Mesenchymal stem cell (in vitro differentiated cells and primary cell): ENCODE data around the gene PABPN1.

ENCODE experiments used
- DNase-seq: peaks from one replicate; pipeline ENCODE4 v3.0.0-alpha.2; 2013
- H2AFZ ChIP-seq: one replicate; pipeline ENCODE4 v1.6.1; 2013; ENCODE audit warnings: low read depth, mild to moderate bottlenecking, control low read depth, inconsistent platforms, low read length, moderate library complexity
- H2AK5ac ChIP-seq: 2 replicates; pipeline ENCODE4 v1.6.1; 2013; ENCODE audit warnings: low read length, moderate library complexity, mild to moderate bottlenecking, inconsistent platforms; ENCODE audit not compliant: severe bottlenecking
- H2BK120ac ChIP-seq: one replicate; pipeline ENCODE4 v1.6.1; 2013; ENCODE audit warnings: low read depth, mild to moderate bottlenecking, inconsistent platforms, low read length, moderate library complexity
- H2BK12ac ChIP-seq, 2 experiments: one replicate each; pipeline ENCODE4 v1.6.1; 2013; ENCODE audit warnings: inconsistent platforms in 2 of 2, low read length in 2 of 2, mild to moderate bottlenecking in 2 of 2, moderate library complexity in 2 of 2, control low read depth in 1 of 2
- H2BK15ac ChIP-seq: one replicate; pipeline ENCODE4 v1.6.1; 2013; ENCODE audit warnings: mild to moderate bottlenecking, low read depth, inconsistent platforms; ENCODE audit not compliant: poor library complexity, severe bottlenecking
- H2BK5ac ChIP-seq: 2 replicates; pipeline ENCODE4 v1.6.1; 2013; ENCODE audit warnings: low read depth, mild to moderate bottlenecking, low read length, control low read depth, inconsistent platforms; ENCODE audit not compliant: poor library complexity, severe bottlenecking
- H3K14ac ChIP-seq, 2 experiments: one replicate each; pipeline ENCODE4 v1.6.1; 2013; ENCODE audit warnings: inconsistent platforms in 2 of 2, low read length in 2 of 2, control low read depth in 1 of 2, mild to moderate bottlenecking in 1 of 2, moderate library complexity in 1 of 2
- H3K18ac ChIP-seq, 2 experiments: one replicate each; pipeline ENCODE4 v1.6.1; 2013; ENCODE audit warnings: inconsistent platforms in 2 of 2, low read length in 2 of 2, control low read depth in 1 of 2, low read depth in 1 of 2, mild to moderate bottlenecking in 1 of 2
- H3K23ac ChIP-seq, 2 experiments: one replicate each; pipeline ENCODE4 v1.6.1; 2013; ENCODE audit warnings: inconsistent platforms in 2 of 2, low read length in 2 of 2, mild to moderate bottlenecking in 2 of 2, moderate library complexity in 2 of 2, control low read depth in 1 of 2
- H3K27ac ChIP-seq: 2 replicates; pipeline ENCODE4 v1.5.1; 2013; ENCODE audit warnings: mild to moderate bottlenecking, moderate library complexity, low read length, control low read depth, inconsistent platforms; ENCODE audit not compliant: poor library complexity, severe bottlenecking
- H3K27me3 ChIP-seq, 2 experiments: 2 replicates each; pipeline versions ENCODE4 v1.6.1 to v1.7.0; 2013; ENCODE audit warnings: low read length in 2 of 2, mild to moderate bottlenecking in 2 of 2, moderate library complexity in 2 of 2, control low read depth in 1 of 2, inconsistent platforms in 1 of 2; ENCODE audit not compliant: control insufficient read depth in 1 of 2, insufficient read depth in 1 of 2
- H3K36me3 ChIP-seq, 2 experiments: 2 replicates each; pipeline versions ENCODE4 v1.6.1 to v1.7.0; 2013; ENCODE audit warnings: low read length in 2 of 2, control low read depth in 1 of 2, inconsistent platforms in 1 of 2, low read depth in 1 of 2, mild to moderate bottlenecking in 1 of 2; ENCODE audit not compliant: insufficient read depth in 2 of 2, control insufficient read depth in 1 of 2
- H3K4ac ChIP-seq, 2 experiments: one replicate each; pipeline ENCODE4 v1.6.1; 2013; ENCODE audit warnings: inconsistent platforms in 2 of 2, low read length in 2 of 2, mild to moderate bottlenecking in 2 of 2, moderate library complexity in 2 of 2, control low read depth in 1 of 2, low read depth in 1 of 2
- H3K4me1 ChIP-seq: 2 replicates; pipeline ENCODE4 v1.6.1; 2013; ENCODE audit warnings: low read depth, low read length, control low read depth; ENCODE audit not compliant: control insufficient read depth, insufficient read depth
- H3K4me2 ChIP-seq: 2 replicates; pipeline ENCODE4 v1.6.1; 2013; ENCODE audit warnings: low read length, mild to moderate bottlenecking, inconsistent platforms; ENCODE audit not compliant: poor library complexity, severe bottlenecking
- H3K4me3 ChIP-seq, 2 experiments: 2 replicates each; pipeline versions ENCODE4 v1.5.1 to v1.7.0; 2013; ENCODE audit warnings: low read length in 2 of 2, mild to moderate bottlenecking in 2 of 2, control low read depth in 1 of 2, low read depth in 1 of 2; ENCODE audit not compliant: insufficient read depth in 1 of 2
- H3K79me1 ChIP-seq: replicated peaks from 2 replicates; pipeline ENCODE4 v1.6.1; 2013; ENCODE audit warnings: mild to moderate bottlenecking, control low read depth, low read length, inconsistent platforms; ENCODE audit not compliant: poor library complexity, severe bottlenecking
- H3K9ac ChIP-seq: 2 replicates; pipeline ENCODE4 v1.7.0; 2013; ENCODE audit warnings: mild to moderate bottlenecking, low read length, moderate library complexity
- H3K9me3 ChIP-seq: 2 replicates; pipeline ENCODE4 v1.7.0; 2013; ENCODE audit warnings: mild to moderate bottlenecking, low read length; ENCODE audit not compliant: control insufficient read depth
- H4K8ac ChIP-seq: one replicate; pipeline ENCODE4 v1.6.1; 2013; ENCODE audit warnings: inconsistent platforms, mild to moderate bottlenecking, low read length, moderate library complexity
- H4K91ac ChIP-seq: one replicate; pipeline ENCODE4 v1.6.1; 2013; ENCODE audit warnings: mild to moderate bottlenecking, low read length, inconsistent platforms
- WGBS: methylation state at CpG from one replicate; pipeline ENCODE4 v1.1.7; 2013; ENCODE audit warnings: mixed read lengths; 5-methylcytosine and 5-hydroxymethylcytosine counted together

PABPN1 gene

DNA sequence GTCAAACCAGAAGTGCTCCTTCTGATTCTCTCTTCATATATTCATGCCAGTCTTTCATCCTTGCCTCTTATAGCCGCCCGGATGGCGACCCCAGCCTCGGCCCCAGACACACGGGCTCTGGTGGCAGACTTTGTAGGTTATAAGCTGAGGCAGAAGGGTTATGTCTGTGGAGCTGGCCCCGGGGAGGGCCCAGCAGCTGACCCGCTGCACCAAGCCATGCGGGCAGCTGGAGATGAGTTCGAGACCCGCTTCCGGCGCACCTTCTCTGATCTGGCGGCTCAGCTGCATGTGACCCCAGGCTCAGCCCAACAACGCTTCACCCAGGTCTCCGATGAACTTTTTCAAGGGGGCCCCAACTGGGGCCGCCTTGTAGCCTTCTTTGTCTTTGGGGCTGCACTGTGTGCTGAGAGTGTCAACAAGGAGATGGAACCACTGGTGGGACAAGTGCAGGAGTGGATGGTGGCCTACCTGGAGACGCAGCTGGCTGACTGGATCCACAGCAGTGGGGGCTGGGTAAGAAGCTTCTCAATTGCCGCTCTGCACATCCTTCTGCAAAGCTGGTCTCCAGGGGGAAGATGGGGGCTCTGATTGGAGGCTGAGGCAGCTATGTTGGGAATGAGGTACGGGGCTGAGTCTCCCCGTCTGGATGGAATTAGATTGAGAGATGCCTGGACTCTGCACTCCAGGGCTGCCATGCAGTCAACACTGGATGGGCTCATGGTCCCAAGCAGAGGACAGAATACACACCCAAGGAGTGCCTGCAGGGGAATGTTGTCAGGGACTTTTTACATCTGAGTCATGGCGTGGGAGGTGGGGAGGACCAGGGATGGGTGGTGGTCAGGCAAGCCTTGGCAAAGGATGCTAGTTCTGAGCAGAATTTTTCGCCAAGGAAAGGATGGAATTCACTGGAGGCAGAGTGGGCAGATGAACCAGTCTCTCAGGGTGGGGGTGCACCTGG, 13.3 kb upstream of the PABPN1 start:
- no peak overlapping the region for H2BK5ac ChIP-seq
- H3K4me1 ChIP-seq: peaks cover 31% of the 10 kb centered on the region
- no peak overlapping the region for H2BK12ac ChIP-seq
- H3K14ac ChIP-seq: no peak overlapping the region
- H3K23ac ChIP-seq: peak overlapping the region in 1 of 2 experiments; percentile 24
- no peak overlapping the region for H2BK120ac ChIP-seq
- peak overlapping the region in 1 of 2 experiments; percentile 53 for H3K4ac ChIP-seq
- H2BK15ac ChIP-seq: no peak overlapping the region
- H3K18ac ChIP-seq: no peak overlapping the region
- H4K8ac ChIP-seq: no peak overlapping the region
- H3K79me1 ChIP-seq: peaks cover 14% of the 10 kb centered on the region
- H2AFZ ChIP-seq: no peak overlapping the region
- no peak for DNase-seq
- no peaks in the 10 kb centered on the region for H3K27me3 ChIP-seq
- H3K9ac ChIP-seq: peak overlapping the region; percentile 91
- 97% methylated on average over 22 of the region's 22 CpGs for WGBS
- peak overlapping the region in 1 of 2 experiments; percentile 86 for H3K4me3 ChIP-seq
- H3K4me2 ChIP-seq: peak overlapping the region; percentile 88
- no peak overlapping the region for H4K91ac ChIP-seq
- peaks cover 41 to 48% of the 10 kb centered on the region in 2 experiments for H3K36me3 ChIP-seq
- H3K9me3 ChIP-seq: no peaks in the 10 kb centered on the region
- peak overlapping the region; percentile 59 for H2AK5ac ChIP-seq
- H3K27ac ChIP-seq: no peak overlapping the region

DNA sequence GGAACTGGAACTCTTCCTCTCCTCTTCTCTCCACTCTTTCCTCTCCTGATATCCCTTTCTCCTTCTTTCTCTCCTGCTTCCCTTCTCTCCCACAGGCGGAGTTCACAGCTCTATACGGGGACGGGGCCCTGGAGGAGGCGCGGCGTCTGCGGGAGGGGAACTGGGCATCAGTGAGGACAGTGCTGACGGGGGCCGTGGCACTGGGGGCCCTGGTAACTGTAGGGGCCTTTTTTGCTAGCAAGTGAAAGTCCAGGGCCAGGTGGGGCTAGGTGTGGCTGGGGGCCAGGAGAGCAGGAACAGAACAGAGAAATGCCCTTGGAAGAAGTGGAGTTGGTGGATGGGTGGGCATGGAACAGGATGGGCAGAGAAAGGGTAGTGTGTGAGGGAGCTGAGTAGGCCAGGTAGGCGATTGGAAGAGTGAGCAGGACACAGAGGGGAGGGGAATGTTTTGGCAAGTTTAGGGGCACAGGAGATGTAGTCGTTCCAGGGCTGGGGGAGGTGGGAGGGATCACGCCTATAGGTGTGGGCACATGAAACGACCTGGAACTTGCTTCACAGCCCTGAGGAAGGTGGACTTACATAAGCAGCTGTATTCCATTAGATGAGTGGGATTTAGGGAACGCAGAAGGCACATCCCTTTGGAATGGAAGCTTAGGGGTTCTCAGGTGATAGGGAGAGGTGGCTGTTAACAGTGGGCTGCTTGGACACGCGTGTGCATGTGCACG, 12.4 kb upstream of the PABPN1 start:
- H3K36me3 ChIP-seq: peaks cover 43 to 53% of the 10 kb centered on the region in 2 experiments
- no peak overlapping the region for H2AFZ ChIP-seq
- no peak overlapping the region for H4K91ac ChIP-seq
- no peak for DNase-seq
- H3K23ac ChIP-seq: peak overlapping the region in 1 of 2 experiments; percentile 41
- peaks cover 29% of the 10 kb centered on the region for H3K4me1 ChIP-seq
- no peaks in the 10 kb centered on the region for H3K27me3 ChIP-seq
- H3K14ac ChIP-seq: peak overlapping the region in 1 of 2 experiments; percentile 53
- no peak overlapping the region for H2BK15ac ChIP-seq
- no peak overlapping the region for H3K27ac ChIP-seq
- H2BK12ac ChIP-seq: peak overlapping the region in 1 of 2 experiments; percentile 26
- H3K4ac ChIP-seq: no peak overlapping the region
- peak overlapping the region; percentile 91 for H3K9ac ChIP-seq
- no peak overlapping the region for H2BK120ac ChIP-seq
- WGBS: 94% methylated on average over 17 of the region's 17 CpGs
- no peak overlapping the region for H2AK5ac ChIP-seq
- peak overlapping the region in 1 of 2 experiments; percentile 86 for H3K4me3 ChIP-seq
- H4K8ac ChIP-seq: no peak overlapping the region
- H3K79me1 ChIP-seq: peaks cover 12% of the 10 kb centered on the region
- H3K9me3 ChIP-seq: no peaks in the 10 kb centered on the region
- no peak overlapping the region for H2BK5ac ChIP-seq
- H3K18ac ChIP-seq: no peak overlapping the region
- H3K4me2 ChIP-seq: peak overlapping the region; percentile 43

DNA sequence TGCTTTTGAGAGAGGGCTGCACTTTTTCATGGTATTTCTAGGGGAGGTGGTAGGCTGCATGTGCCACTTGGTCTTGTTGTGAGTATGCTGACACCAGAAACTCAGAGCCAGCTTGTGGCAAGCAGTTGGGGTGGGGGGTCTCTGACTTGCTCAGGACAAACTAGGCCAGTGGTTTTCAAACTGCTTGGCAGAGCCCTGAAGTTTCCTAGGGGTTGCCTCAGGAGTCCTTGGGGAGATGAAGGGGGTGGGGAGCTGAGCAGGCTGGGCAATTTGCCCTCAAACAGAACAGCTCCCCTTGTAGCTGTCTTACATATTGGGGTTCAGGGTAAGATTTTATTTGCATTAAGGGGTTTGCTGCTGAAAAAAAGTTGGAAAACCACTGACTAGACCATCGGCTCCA, 10.7 kb upstream of the PABPN1 start:
- Histone ChIP-seq H3K9me3 (no peaks in the 10 kb centered on the region), H2BK12ac (no peak overlapping the region), H2AK5ac (no peak overlapping the region), H3K4me1 (peaks cover 29% of the 10 kb centered on the region), H3K36me3 (peaks cover 44 to 61% of the 10 kb centered on the region in 2 experiments), H4K91ac (no peak overlapping the region), H2BK5ac (no peak overlapping the region), H3K23ac (no peak overlapping the region), H2BK120ac (no peak overlapping the region), H2AFZ (no peak overlapping the region), H3K9ac (peak overlapping the region; percentile 26), H3K4me2 (no peak overlapping the region), H3K4ac (no peak overlapping the region), H3K4me3 (peak overlapping the region in 1 of 2 experiments; percentile 3), H3K27me3 (no peaks in the 10 kb centered on the region), H3K79me1 (peaks cover 14% of the 10 kb centered on the region), H3K18ac (no peak overlapping the region), H3K27ac (no peak overlapping the region), H4K8ac (no peak overlapping the region), H2BK15ac (no peak overlapping the region), H3K14ac (no peak overlapping the region)
- 100% methylated on average over 1 of the region's 1 CpG for WGBS
- DNase-seq: no peak

DNA sequence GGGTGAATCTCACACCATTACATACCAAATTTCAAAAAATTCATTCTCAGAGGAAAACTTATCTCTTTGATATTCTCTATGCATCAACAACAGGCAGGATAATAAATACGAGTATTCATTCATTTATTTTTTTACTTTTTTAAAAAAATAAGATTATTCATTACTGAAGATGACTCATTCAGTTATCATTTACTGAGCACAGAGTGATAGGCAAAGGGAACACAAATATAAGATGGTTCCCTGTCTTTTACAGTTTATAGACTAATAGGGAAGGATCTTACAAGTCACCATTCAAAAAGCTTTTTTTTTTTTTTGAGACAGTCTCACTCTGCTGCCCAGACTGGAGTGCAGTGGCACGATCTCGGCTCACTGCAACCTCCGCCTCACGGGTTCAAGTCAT, 5.0 kb upstream of the PABPN1 start:
- DNase-seq: no peak
- Histone ChIP-seq H3K14ac (no peak overlapping the region), H3K27me3 (no peaks in the 10 kb centered on the region), H3K9me3 (no peaks in the 10 kb centered on the region), H3K27ac (no peak overlapping the region), H2BK5ac (no peak overlapping the region), H2BK15ac (no peak overlapping the region), H4K91ac (no peak overlapping the region), H3K18ac (no peak overlapping the region), H2AK5ac (no peak overlapping the region), H3K79me1 (peaks cover 10% of the 10 kb centered on the region), H3K4me2 (no peak overlapping the region), H3K4me1 (peaks cover 8% of the 10 kb centered on the region), H2BK12ac (no peak overlapping the region), H3K36me3 (peaks cover 25 to 56% of the 10 kb centered on the region in 2 experiments), H3K23ac (no peak overlapping the region), H2BK120ac (no peak overlapping the region), H3K4me3 (no peak overlapping the region), H3K9ac (no peak overlapping the region), H4K8ac (no peak overlapping the region), H2AFZ (no peak overlapping the region), H3K4ac (no peak overlapping the region)
- WGBS: 97% methylated on average over 4 of the region's 5 CpGs
